HG02759 (cell line): Measurements from ENCODE around the gene GORASP1.
"Not testable (repeated sequence)": the region's sequence is repeated elsewhere in the genome, so short reads cannot be mapped to it uniquely, and the experiment has no call there.

Experiments
- ATAC-seq: cut with Tn5 transposase; IDR thresholded peaks from one replicate; pipeline ENCODE4 v1.9.1; 2021; ENCODE audit warnings: mild to moderate bottlenecking, moderate library complexity; ENCODE audit not compliant: unreplicated experiment

Gene GORASP1

GRCh38 chr3:39075910-39076309 lies 31.5 kb downstream of the GORASP1 start:
- ATAC-seq, result no peak

DNA sequence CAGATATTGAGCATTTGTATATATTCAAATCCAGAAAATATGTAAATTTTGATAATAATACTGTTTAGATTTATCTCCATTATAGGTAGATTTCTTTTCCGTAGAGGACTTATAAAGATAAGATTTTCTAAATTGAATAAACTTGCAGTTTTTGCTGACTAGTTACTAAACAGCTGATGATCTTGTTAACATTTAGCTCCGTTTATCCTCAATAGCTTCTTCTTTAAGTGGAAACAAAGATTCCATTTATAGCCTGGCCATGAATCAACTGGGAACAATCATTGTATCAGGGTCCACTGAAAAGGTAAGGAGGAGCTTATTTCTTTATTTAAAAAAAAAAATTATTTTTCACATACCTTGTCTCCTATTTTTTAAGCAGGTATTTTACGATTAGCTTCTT lies 38.9 kb downstream of the GORASP1 start:
- no peak for ATAC-seq

GRCh38 chr3:39067286-39067685 lies 40.1 kb downstream of the GORASP1 start:
- ATAC-seq, result no peak

- peak; percentile 99 for ATAC-seq
Measured at GRCh38 chr3:39065197-39065596, 42.2 kb downstream of the GORASP1 start.

DNA sequence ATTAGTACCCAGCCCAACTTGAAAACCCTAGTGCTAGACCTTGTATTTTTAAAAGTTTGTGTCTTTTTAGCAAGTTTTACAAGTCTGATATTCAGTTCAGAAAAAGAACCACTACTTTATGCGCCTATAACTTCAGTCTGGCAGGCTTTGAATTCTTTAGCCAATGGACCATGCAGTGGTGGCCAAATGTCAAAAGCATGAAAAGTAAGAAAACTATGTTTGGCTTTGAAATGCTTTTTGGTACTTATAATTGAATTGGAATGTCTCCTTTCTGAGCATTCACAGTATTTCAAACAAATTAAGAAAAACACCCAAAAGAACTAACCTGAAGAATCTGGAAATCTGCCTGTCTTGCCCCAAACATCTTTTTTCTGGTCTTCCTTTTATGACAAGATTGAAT lies 42.8 kb downstream of the GORASP1 start:
- ATAC-seq, result no peak

DNA sequence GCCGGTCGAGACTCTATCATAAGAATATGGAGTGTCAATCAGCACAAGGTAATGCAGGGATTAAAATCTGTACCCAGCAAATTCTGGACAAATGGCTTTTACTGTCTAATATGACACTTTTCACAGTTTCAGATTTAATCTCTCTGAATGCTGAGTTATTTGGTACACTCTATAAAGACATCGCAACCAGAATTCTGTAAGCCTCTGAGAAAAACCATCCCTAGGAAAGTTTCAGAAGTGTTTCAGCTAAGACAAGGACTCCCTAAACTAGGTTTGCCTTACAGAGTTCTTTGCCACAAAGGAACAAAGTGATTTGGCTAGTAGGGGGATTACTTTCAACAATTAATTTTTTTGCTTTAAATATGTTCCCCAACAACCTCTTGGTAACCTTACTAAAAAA lies 44.3 kb downstream of the GORASP1 start:
- no peak for ATAC-seq

- ATAC-seq, result no peak
Measured at GRCh38 chr3:39062180-39062579, 45.2 kb downstream of the GORASP1 start.

DNA sequence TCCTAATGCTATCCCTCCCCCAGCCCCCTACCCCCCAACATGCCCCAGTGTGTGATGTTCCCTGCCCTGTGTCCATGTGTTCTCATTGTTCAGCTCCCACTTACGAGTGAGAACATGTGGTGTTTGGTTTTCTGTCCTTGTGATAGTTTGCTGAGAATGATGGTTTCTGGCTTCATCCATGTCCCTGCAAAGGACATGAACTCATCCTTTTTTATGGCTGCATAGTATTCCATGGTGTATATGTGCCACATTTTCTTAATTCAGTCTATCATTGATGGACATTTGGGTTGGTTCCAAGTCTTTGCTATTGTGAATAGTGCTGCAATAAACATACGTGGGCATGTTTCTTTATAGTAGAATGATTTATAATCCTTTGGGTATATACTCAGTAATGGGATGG lies 46.2 kb downstream of the GORASP1 start:
- not testable (repeated sequence) for ATAC-seq

- ATAC-seq, result no peak
Measured at GRCh38 chr3:39056151-39056550, 51.3 kb downstream of the GORASP1 start.

GRCh38 chr3:39053696-39054095 lies 53.7 kb downstream of the GORASP1 start:
- no peak for ATAC-seq

GRCh38 chr3:39052583-39052982 lies 54.8 kb downstream of the GORASP1 start:
- no peak for ATAC-seq

DNA sequence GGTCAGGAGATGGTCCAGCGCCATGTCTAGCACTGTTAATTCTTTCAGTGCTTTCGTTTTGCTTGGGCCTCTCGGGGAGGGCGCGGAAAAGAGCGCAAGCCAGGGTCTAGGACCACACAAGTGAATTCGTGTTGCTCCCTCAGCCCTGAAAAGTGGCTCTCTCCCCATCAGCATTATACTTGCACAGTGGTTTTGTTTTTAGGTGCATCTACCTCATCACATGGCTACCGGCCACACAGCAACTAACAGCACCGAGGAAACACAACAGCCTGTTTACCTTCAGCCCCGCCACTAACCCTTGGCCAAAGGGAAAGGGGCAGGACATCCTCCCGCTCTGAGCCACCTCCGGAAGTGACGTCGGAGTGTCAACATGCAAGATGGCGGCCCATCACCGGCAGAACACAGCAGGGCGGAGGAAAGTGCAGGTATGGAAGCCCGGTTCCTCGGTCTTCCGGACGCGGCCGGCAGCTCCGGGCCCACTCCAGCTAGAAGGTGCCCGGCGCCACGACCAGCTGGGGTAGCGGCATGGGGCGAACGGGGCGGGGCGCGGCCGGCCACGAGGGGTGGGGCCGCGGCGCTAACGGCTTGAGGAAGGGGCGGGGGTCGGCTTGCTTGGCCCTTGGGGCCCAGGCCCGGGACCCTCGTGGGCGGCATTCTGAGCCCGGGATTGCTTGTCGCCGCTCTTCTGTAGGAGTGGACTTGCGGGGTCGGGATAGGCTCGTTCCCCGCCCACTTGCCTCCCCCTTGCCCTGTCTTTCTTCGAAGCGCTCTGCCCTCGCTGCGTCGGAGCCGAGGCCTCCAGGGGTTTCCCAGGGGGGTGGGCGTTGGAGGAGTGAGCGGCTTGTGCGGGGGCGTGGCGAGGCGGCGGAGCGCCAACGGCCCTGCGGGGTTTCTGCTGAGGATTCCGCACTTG lies 55.5 kb downstream of the GORASP1 start, which contains the start of the genes SCN11A and WDR48:
TSS of gene SCN11A (minus strand) at position 296 of the 913 bp plus-strand sequence. CDS start 101,582 bp downstream, outside the sequence.
TSS of gene WDR48 (plus strand) at position 368 of the 913 bp plus-strand sequence. CDS start at position 378, 10 bp downstream.
- ATAC-seq, result peak; percentile 99

DNA sequence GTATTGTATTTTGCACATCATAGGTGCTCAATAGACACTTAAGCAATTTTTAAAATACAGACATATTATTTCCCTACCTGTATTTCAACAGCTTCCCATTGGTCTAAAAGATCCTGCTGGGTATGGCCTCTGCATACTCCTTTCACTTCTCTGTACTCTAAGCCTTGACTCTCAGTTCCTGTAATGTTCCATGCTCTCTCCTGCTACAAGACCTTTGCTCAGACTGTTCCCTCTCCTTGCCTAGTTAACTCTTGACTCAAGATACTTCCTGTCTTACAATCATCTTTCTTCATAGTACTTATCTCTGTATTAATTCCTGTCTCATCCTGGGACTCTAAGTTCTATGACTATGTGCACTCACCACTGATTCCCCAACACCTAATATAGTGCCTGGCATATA lies 57.4 kb downstream of the GORASP1 start:
- ATAC-seq, result no peak
